ENCODE measurements around the gene HELB. TPM values are rescaled to one million over a fixed set of nuclear protein-coding genes. Genes with fewer than 3 reads are reported as not detected.

The HELB gene
- total RNA-seq (2014; rRNA removed; shearing (Covaris generic)), result 1.4 and 2.1 TPM in 2 replicates

- peak; percentile 88 for DNase-seq (ENCODE audit: low spot score)
Observed at GRCh38 chr12:66301944-66302826, at the start of gene HELB. Gene HELB, plus strand, starts transcription at chr12:66302493. Its CDS starts 111 bp downstream, at chr12:66302604.

- no peak for DNase-seq (ENCODE audit: low spot score)
Observed at GRCh38 chr12:66252771-66253170, 49.5 kb upstream of the HELB start.

GRCh38 chr12:66255737-66256136 is 46.6 kb upstream of the HELB start:
- no peak for DNase-seq (ENCODE audit: low spot score)

- no peak for DNase-seq (ENCODE audit: low spot score)
Observed at GRCh38 chr12:66258011-66258410, 44.3 kb upstream of the HELB start.

GRCh38 chr12:66262737-66263136 is 39.6 kb upstream of the HELB start:
- no peak for DNase-seq (ENCODE audit: low spot score)

- DNase-seq (ENCODE audit: low spot score), result no peak
Observed at GRCh38 chr12:66268562-66268961, 33.7 kb upstream of the HELB start.

GRCh38 chr12:66269142-66269541 is 33.2 kb upstream of the HELB start:
- no peak for DNase-seq (ENCODE audit: low spot score)

GRCh38 chr12:66269757-66270383 is 32.4 kb upstream of the HELB start:
- peak; percentile 36 for DNase-seq (ENCODE audit: low spot score)

GRCh38 chr12:66270613-66271012 is 31.7 kb upstream of the HELB start:
- DNase-seq (ENCODE audit: low spot score), result no peak

- no peak for DNase-seq (ENCODE audit: low spot score)
Observed at GRCh38 chr12:66272650-66273049, 29.6 kb upstream of the HELB start.

GRCh38 chr12:66273147-66273546 is 29.1 kb upstream of the HELB start:
- no peak for DNase-seq (ENCODE audit: low spot score)

- DNase-seq (ENCODE audit: low spot score), result no peak
Observed at GRCh38 chr12:66275040-66275439, 27.3 kb upstream of the HELB start.

- DNase-seq (ENCODE audit: low spot score), result no peak
Observed at GRCh38 chr12:66279123-66279712, 23.1 kb upstream of the HELB start.

- no peak for DNase-seq (ENCODE audit: low spot score)
Observed at GRCh38 chr12:66280561-66280960, 21.7 kb upstream of the HELB start.

- DNase-seq (ENCODE audit: low spot score), result no peak
Observed at GRCh38 chr12:66282244-66282643, 20.0 kb upstream of the HELB start.

- DNase-seq (ENCODE audit: low spot score), result no peak
Observed at GRCh38 chr12:66287275-66287674, 15.0 kb upstream of the HELB start.

- no peak for DNase-seq (ENCODE audit: low spot score)
Observed at GRCh38 chr12:66288121-66288520, 14.2 kb upstream of the HELB start.

- no peak for DNase-seq (ENCODE audit: low spot score)
Observed at GRCh38 chr12:66289485-66289884, 12.8 kb upstream of the HELB start.

GRCh38 chr12:66290716-66291200 is 11.5 kb upstream of the HELB start:
- DNase-seq (ENCODE audit: low spot score), result no peak

GRCh38 chr12:66296176-66296683 is 6.1 kb upstream of the HELB start:
- peak; percentile 10 for DNase-seq (ENCODE audit: low spot score)

GRCh38 chr12:66297080-66297479 is 5.2 kb upstream of the HELB start:
- DNase-seq (ENCODE audit: low spot score), result no peak

- no peak for DNase-seq (ENCODE audit: low spot score)
Observed at GRCh38 chr12:66297923-66298322, 4.4 kb upstream of the HELB start.

GRCh38 chr12:66302827-66303169 is 505 bp downstream of the HELB start:
- DNase-seq (ENCODE audit: low spot score), result no peak
